HG03280 (cell line): Measurements from ENCODE around the gene ENTPD2.

Experiments
- ATAC-seq: cut with Tn5 transposase; IDR thresholded peaks from one replicate; pipeline ENCODE4 v1.9.1; 2021; ENCODE audit warnings: mild to moderate bottlenecking, moderate library complexity; ENCODE audit not compliant: unreplicated experiment

ENTPD2 gene

GRCh38 chr9:137080260-137081122, 26.6 kb upstream of the ENTPD2 start:
- no peak for ATAC-seq

GRCh38 chr9:137079401-137079787, 25.5 kb upstream of the ENTPD2 start:
- no peak for ATAC-seq

GRCh38 chr9:137078701-137079400, 25.0 kb upstream of the ENTPD2 start:
- ATAC-seq: no peak

- peak; percentile 21 for ATAC-seq
Observed at GRCh38 chr9:137077758-137078693, 24.2 kb upstream of the ENTPD2 start.

GRCh38 chr9:137077010-137077747, 23.3 kb upstream of the ENTPD2 start, which contains the start of gene UAP1L1:
TSS of gene UAP1L1 (plus strand) at chr9:137077517. CDS start at chr9:137077533, 16 bp downstream.
- ATAC-seq: peak; percentile 47

- no peak for ATAC-seq
Observed at GRCh38 chr9:137076636-137077009, 22.8 kb upstream of the ENTPD2 start.

- ATAC-seq: no peak
Observed at GRCh38 chr9:137075275-137075775, 21.5 kb upstream of the ENTPD2 start.

GRCh38 chr9:137074657-137075274, 20.9 kb upstream of the ENTPD2 start:
- ATAC-seq: no peak

- no peak for ATAC-seq
Observed at GRCh38 chr9:137073992-137074399, 20.1 kb upstream of the ENTPD2 start.

- ATAC-seq: no peak
Observed at GRCh38 chr9:137071282-137071681, 17.4 kb upstream of the ENTPD2 start.

GRCh38 chr9:137070906-137071275, 17.0 kb upstream of the ENTPD2 start:
- ATAC-seq: peak; percentile 6

- ATAC-seq: peak; percentile 68
Observed at GRCh38 chr9:137070201-137070905, 16.5 kb upstream of the ENTPD2 start, which contains the start of gene SAPCD2. TSS of gene SAPCD2 (minus strand) at chr9:137070557. CDS start at chr9:137070460, 97 bp downstream.

- no peak for ATAC-seq
Observed at GRCh38 chr9:137069508-137070091, 15.7 kb upstream of the ENTPD2 start.

- no peak for ATAC-seq
Observed at GRCh38 chr9:137068539-137069507, 15.0 kb upstream of the ENTPD2 start.

GRCh38 chr9:137067860-137068538, 14.1 kb upstream of the ENTPD2 start:
- ATAC-seq: peak; percentile 44

GRCh38 chr9:137066096-137066861, 12.4 kb upstream of the ENTPD2 start:
- no peak for ATAC-seq
